Measurements from ENCODE around the gene ZNF791.

- no peak for TF ChIP-seq CTCF (IDR thresholded peaks at IDR 0.05)
- no peak for TF ChIP-seq EP300 (IDR thresholded peaks at IDR 0.05)
Measured at GRCh38 chr19:12646551-12646950, 35.8 kb downstream of the ZNF791 start.
